Measurements from ENCODE around the gene TMEM209. TPM values are rescaled to one million over a fixed set of nuclear protein-coding genes. Genes with fewer than 3 reads are reported as not detected.

TMEM209 gene
- total RNA-seq, 1 experiment from 2014 or later, result 7.8 TPM

DNA sequence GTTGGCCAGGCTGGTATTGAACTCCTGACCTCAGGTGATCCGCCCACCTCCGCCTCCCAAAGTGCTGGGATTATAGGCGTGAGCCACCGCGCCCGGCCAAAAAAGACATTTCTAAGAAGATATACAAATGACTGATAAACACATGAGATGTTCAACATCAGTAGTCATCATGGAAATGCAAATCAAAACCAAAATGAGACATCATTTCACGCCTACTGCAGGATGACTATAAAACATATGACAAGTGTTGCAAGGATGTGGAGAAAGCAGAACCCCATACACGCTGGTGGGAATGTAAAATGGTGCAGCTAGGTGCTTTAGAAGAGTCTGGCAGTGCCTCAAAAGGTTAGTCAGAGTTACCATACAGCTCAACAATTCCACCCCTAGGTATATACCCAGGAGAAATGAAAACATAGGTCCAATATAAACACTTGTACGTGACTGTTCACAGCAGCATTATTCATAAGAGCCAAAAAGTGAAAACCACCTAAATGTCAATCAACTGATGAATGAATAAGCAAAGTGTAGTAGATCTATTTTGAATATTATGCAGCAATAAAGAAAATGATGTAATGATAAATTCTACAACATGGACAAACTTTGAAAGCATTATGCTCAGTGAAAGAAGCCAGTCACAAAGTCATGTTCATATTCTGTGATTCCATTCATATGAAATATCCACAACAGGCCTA, 24.5 kb downstream of the TMEM209 start:
- in situ Hi-C loops (cut with HindIII; ENCODE audit: low sequenced_read_pairs), result no loop called here

GRCh38 chr7:130179631-130180030, 25.6 kb downstream of the TMEM209 start:
- in situ Hi-C loops (cut with HindIII; ENCODE audit: low sequenced_read_pairs), result no loop called here

More for the DNA sequence above, 24.5 kb downstream of the TMEM209 start:
- DNase-seq (ENCODE audit: low spot score), result no peak

DNA sequence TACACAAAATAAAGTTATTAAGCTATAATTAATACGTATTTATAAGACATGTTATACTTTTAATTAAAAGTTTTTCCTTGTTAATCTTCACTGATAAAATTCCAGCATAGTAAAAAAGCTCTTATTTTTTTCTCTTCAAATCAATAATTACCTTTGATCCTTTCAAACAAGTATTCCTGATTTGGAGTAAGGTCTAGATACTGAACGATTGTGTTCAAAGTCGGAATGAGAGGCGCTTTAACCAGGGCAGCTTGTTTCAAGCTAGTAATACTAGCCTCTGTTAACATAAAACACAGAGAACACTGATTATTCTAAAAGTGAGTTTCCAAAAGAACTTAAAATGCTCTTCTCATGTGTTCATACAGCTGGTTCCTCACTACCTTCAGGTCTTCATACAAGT, 27.0 kb downstream of the TMEM209 start:
- in situ Hi-C loops (cut with HindIII; ENCODE audit: low sequenced_read_pairs), result no loop called here
- no peak for DNase-seq (ENCODE audit: low spot score)

More at GRCh38 chr7:130179631-130180030, 25.6 kb downstream of the TMEM209 start:
- DNase-seq (ENCODE audit: low spot score), result no peak

- DNase-seq (ENCODE audit: low spot score), result no peak
- in situ Hi-C loops (cut with HindIII; ENCODE audit: low sequenced_read_pairs), result no loop called here
Observed at GRCh38 chr7:130174237-130174959, 30.8 kb downstream of the TMEM209 start.

GRCh38 chr7:130162196-130162595, 43.0 kb downstream of the TMEM209 start:
- in situ Hi-C loops (cut with HindIII; ENCODE audit: low sequenced_read_pairs), result no loop called here
- no peak for DNase-seq (ENCODE audit: low spot score)

DNA sequence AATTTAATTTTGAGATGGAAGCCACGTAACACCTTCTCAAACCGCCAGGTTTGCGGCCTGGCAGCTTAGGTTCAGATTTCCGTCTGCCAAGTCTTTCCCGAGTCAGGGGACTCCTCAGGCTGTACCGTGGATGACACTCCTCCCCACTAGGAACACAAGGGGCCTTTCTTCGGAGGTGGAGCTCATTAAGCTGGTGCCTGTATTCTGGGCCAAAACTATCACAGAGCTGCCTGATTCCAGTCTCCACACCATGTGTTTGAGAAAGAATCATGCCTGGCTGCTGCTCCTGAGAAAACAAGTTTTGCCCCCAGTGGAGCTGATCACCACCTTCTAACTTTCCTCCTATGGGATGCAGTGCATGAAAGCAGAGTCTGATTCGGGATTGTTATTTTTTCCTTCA, 44.8 kb downstream of the TMEM209 start:
- in situ Hi-C loops (cut with HindIII; ENCODE audit: low sequenced_read_pairs), result no loop called here

GRCh38 chr7:130160023-130160422, 45.2 kb downstream of the TMEM209 start:
- in situ Hi-C loops (cut with HindIII; ENCODE audit: low sequenced_read_pairs), result no loop called here
- no peak for DNase-seq (ENCODE audit: low spot score)

More for the DNA sequence above, 44.8 kb downstream of the TMEM209 start:
- DNase-seq (ENCODE audit: low spot score), result no peak

- DNase-seq (ENCODE audit: low spot score), result no peak
- in situ Hi-C loops (cut with HindIII; ENCODE audit: low sequenced_read_pairs), result no loop called here
Observed at GRCh38 chr7:130157700-130158099, 47.5 kb downstream of the TMEM209 start.

DNA sequence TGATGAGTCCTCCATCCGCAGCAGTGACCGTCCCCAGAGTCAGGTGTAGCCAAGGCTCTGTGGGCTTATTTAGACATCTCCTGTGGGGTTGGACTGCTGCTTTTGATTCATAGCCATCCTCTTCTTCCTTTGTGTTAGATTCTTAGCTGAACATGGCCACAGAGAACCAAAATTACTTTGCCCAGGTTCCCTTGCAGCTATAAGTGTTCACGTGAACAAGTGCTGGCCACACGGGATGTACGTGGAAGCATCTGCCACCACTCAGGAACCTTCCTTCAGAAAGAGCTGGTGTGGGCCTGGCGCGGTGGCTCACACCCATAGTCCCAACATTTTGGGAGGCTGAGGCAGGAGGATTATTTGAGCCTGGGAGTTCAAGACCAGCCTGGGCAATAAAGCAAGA, 49.1 kb downstream of the TMEM209 start:
- DNase-seq (ENCODE audit: low spot score), result no peak
- in situ Hi-C loops (cut with HindIII; ENCODE audit: low sequenced_read_pairs), result no loop called here

- peak; percentile 93 for DNase-seq (ENCODE audit: low spot score)
- in situ Hi-C loops (cut with HindIII; ENCODE audit: low sequenced_read_pairs), result no loop called here
Observed at GRCh38 chr7:130154501-130155317, 50.5 kb downstream of the TMEM209 start.

- peak; percentile 79 for DNase-seq (ENCODE audit: low spot score)
- in situ Hi-C loops (cut with HindIII; ENCODE audit: low sequenced_read_pairs), result no loop called here
Observed at GRCh38 chr7:130154131-130154500, 51.1 kb downstream of the TMEM209 start.

DNA sequence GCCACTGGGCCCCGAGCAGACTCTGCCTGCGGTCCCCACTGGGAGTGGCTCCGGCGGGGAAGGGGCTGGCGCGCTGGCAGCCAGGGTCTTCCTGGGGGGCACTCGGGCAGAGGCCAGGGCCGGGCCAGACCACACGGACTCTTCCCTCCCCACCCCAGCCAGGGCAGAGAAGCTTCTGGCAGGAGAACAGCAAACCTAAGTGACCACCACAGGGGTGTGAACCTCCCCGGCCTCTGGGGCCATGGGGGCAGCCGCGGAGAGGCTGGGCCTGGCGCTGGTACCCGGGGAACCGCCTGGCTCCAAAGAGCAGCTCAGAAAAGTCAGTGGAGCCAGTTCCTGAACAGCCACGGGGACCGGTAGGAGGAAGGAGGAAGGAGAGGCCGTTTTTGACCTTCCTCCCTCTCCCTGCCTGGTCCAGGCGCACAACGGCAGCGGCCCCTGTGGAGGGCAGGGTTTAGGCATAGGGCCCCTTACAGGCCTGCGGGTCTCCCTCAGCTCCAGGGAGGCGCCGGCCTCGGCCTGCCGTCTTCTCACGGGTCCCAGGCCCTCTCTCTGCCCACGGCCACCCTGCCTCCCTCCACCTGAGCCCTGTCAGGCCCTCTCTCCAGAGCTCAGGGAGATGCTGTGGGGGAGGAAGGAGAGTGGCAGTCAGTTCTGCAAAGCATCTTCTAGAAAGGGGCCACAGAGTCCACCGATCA, 51.8 kb downstream of the TMEM209 start:
- no peak for DNase-seq (ENCODE audit: low spot score)
- in situ Hi-C loops (cut with HindIII; ENCODE audit: low sequenced_read_pairs), result no loop called here

- no peak for DNase-seq (ENCODE audit: low spot score)
- in situ Hi-C loops (cut with HindIII; ENCODE audit: low sequenced_read_pairs), result no loop called here
Observed at GRCh38 chr7:130152493-130153210, 52.6 kb downstream of the TMEM209 start.

- no peak for DNase-seq (ENCODE audit: low spot score)
- in situ Hi-C loops (cut with HindIII; ENCODE audit: low sequenced_read_pairs), result no loop called here
Observed at GRCh38 chr7:130151591-130152492, 53.4 kb downstream of the TMEM209 start.

DNA sequence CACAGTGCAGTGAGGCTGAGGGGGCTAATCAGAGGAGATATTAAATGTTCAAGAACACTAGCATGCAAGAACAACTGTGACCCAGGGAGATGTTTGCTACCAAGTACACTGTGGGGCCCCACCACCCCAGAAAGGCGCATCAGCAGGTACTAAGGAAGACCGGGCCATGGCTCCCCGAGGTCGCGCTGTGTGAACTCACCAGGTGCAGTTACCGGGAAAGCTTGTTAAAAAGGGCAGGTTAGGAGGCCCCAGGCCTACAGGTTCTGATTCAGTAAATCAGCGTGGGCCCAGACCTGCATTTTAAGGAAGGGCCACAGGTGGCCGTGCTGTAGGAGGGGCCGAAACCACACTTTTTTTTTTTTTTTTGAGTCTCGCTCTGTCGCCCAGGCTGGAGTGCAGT, 54.6 kb downstream of the TMEM209 start:
- DNase-seq (ENCODE audit: low spot score), result no peak
- in situ Hi-C loops (cut with HindIII; ENCODE audit: low sequenced_read_pairs), result no loop called here

GRCh38 chr7:130149281-130150139, 55.7 kb downstream of the TMEM209 start:
- peak; percentile 87 for DNase-seq (ENCODE audit: low spot score)
- in situ Hi-C loops (cut with HindIII; ENCODE audit: low sequenced_read_pairs), result no loop called here

DNA sequence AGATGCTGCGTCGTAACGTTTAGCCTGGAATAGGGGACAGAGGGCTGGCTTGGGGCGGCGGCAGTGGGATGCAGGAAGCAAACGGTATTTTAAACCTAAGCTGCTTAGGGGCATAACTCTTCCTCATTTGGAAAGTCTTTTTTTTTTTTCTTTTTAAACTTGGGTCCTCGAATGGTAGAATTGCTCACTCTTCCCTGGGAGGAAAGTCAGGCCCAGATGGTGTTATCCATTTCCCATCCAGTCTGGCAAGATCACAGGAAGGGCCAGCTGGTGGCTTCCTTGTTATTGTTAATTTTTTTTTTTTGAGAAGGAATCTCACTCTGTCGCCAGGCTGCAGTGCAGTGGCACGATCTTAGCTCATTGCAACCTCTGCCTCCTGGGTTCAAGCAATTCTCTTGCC, 56.6 kb downstream of the TMEM209 start:
- in situ Hi-C loops (cut with HindIII; ENCODE audit: low sequenced_read_pairs), result no loop called here
- DNase-seq (ENCODE audit: low spot score), result peak; percentile 91

All from G401 (cell line).